AG04450 (cell line): ENCODE measurements around the gene LIPC. TPM values are rescaled to one million over a fixed set of nuclear protein-coding genes. Genes with fewer than 3 reads are reported as not detected.

Source experiments
- CTCF ChIA-PET: fragments of 300-600, 350-600 bp; formaldehyde crosslinking; extraction: SDS; loops from one replicate; lab custom pipeline; 2022; ENCODE audit warnings: antibody characterized with exemption, inconsistent platforms; lab: Charles Lee
- POLR2A ChIA-PET: fragments of 350-600 bp; formaldehyde crosslinking; extraction: SDS; loops from one replicate; lab custom pipeline; 2021; ENCODE audit warnings: antibody characterized with exemption, inconsistent platforms; lab: Yijun Ruan, JAX
- DNase-seq: peaks from one replicate; pipeline ENCODE4 v3.0.0-alpha.2; 2011; ENCODE audit warnings: low read depth, low spot score
- H3K27ac ChIP-seq: one replicate; pipeline ENCODE4 v1.5.1; 2012; ENCODE audit warnings: low read depth, low read length, control low read depth
- H3K27me3 ChIP-seq: one replicate; pipeline ENCODE4 v1.6.0; 2012; ENCODE audit warnings: low read length; ENCODE audit not compliant: control insufficient read depth, insufficient read depth
- H3K4me3 ChIP-seq: 2 replicates; pipeline ENCODE4 v1.5.1; 2011; ENCODE audit warnings: mild to moderate bottlenecking, low read depth, low read length, control low read depth
- H3K9me3 ChIP-seq: 2 replicates; pipeline ENCODE4 v1.5.1; 2012; ENCODE audit warnings: low read length; ENCODE audit not compliant: control insufficient read depth, insufficient read depth
- polyA plus RNA-seq: library from polyadenylated mRNA; depleted of rRNA; stranded (reverse); fragments of >200 nt; gene quantifications from 2 replicates; pipeline ENCODE4 v1.2.3, GENCODE V29; 2011
- TF ChIP-seq, protein P1 (sequence below): IDR thresholded peaks from 2 replicates; pipeline ENCODE4 v1.5.1; 2011; ENCODE audit warnings: low read depth, low read length, control low read depth, inconsistent platforms

LIPC gene
- polyA plus RNA-seq, 1 experiment = 0.82 TPM

DNA sequence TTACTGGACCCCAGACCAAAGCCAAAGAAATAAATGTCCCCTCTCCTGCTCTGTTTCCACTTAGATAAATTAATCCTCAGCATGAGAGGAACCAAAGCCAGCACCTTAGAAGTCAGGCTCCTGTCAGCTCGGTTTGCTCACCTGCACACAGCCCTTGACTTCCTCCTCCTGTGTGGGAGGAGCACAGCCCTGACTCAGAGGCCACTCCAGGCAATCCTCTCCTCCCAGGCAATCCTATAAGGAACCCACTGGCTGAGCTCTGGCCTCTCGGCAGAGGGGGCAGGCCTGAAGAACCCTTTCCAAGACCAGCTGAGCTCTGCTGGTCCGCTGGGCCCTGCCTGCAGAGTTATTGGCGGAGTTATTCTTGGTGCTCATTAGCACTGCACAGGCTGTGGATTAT is 30.8 kb downstream of the LIPC start:
- DNase-seq = no peak
- POLR2A ChIA-PET = no interaction called here
- Histone ChIP-seq H3K27ac (no peak overlapping the region), H3K27me3 (no peaks in the 10 kb centered on the region), H3K9me3 (peaks cover 3% of the 10 kb centered on the region; the same call in 1 of the 2 replicates), H3K4me3 (no peak overlapping the region)
- CTCF ChIA-PET = interaction anchor here (1.1 kb wide), 1 partner anchor 235 kb away, joined by 3 read pairs; no protein-coding TSS in a partner anchor
- TF ChIP-seq, protein P1, sequence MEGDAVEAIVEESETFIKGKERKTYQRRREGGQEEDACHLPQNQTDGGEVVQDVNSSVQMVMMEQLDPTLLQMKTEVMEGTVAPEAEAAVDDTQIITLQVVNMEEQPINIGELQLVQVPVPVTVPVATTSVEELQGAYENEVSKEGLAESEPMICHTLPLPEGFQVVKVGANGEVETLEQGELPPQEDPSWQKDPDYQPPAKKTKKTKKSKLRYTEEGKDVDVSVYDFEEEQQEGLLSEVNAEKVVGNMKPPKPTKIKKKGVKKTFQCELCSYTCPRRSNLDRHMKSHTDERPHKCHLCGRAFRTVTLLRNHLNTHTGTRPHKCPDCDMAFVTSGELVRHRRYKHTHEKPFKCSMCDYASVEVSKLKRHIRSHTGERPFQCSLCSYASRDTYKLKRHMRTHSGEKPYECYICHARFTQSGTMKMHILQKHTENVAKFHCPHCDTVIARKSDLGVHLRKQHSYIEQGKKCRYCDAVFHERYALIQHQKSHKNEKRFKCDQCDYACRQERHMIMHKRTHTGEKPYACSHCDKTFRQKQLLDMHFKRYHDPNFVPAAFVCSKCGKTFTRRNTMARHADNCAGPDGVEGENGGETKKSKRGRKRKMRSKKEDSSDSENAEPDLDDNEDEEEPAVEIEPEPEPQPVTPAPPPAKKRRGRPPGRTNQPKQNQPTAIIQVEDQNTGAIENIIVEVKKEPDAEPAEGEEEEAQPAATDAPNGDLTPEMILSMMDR = no peak

DNA sequence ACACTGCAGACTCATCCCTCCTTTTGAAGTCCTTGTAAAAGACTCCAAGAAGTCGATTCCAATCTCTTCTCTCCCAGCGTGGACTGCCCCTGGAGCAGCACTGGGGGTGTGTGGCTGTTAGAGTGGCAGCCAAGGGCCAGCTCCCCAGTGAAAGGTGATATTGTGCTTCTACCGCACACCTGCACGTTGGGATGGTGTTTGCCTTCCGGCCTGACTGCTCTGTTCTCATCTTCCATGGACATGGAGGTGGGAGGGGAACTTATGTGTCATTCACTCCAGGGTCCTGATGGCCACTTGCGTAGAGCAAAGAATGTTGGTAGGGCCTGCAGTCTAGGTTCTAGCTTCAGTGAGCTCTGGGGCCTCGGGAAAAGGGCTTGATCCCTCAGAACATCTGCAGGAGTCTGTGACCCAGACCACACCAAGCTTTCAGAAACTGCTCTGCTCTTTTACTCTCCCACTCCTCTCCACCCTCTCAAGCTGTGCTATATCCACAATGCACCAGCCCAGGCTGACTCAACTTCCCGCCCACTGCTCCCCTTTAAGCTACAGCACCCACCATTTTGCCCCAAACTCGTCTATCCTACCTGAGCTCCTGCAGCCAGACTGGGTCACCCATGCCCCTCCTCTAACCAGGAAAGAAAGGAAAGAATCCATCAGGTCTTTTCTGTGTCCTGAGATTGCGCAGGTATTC is 31.3 kb downstream of the LIPC start:
- H3K27ac ChIP-seq = no peak overlapping the region
- DNase-seq = no peak
- ChIA-PET POLR2A (no interaction called here), CTCF (interaction anchor here (1.1 kb wide), 1 partner anchor 235 kb away, joined by 3 read pairs; no protein-coding TSS in a partner anchor)
- TF ChIP-seq, protein P1 = no peak
- H3K9me3 ChIP-seq = peaks cover 3% of the 10 kb centered on the region; the same call in 1 of the 2 replicates
- no peak overlapping the region for H3K4me3 ChIP-seq
- H3K27me3 ChIP-seq = no peaks in the 10 kb centered on the region

GRCh38 chr15:58463815-58464650 is 32.2 kb downstream of the LIPC start:
- H3K27me3 ChIP-seq = no peaks in the 10 kb centered on the region
- no peak overlapping the region for H3K4me3 ChIP-seq
- TF ChIP-seq, protein P1 = no peak
- no peak overlapping the region for H3K27ac ChIP-seq
- ChIA-PET CTCF (no interaction called here), POLR2A (no interaction called here)
- DNase-seq = peak; percentile 18
- H3K9me3 ChIP-seq = peaks cover 3% of the 10 kb centered on the region; the same call in 1 of the 2 replicates

GRCh38 chr15:58465070-58465469 is 33.3 kb downstream of the LIPC start:
- H3K27me3 ChIP-seq = no peaks in the 10 kb centered on the region
- peaks cover 3% of the 10 kb centered on the region; the same call in 1 of the 2 replicates for H3K9me3 ChIP-seq
- no peak for DNase-seq
- ChIA-PET CTCF (no interaction called here), POLR2A (no interaction called here)
- TF ChIP-seq, protein P1 = no peak
- no peak overlapping the region for H3K4me3 ChIP-seq
- H3K27ac ChIP-seq = no peak overlapping the region
